Measurements from ENCODE around the gene EFNA1. TPM values are rescaled to one million over a fixed set of nuclear protein-coding genes. Genes with fewer than 3 reads are reported as not detected.

EFNA1 gene
- total RNA-seq, 1 donor from 2014 or later: 144 TPM

GRCh38 chr1:155131856-155132255 is 4.2 kb downstream of the EFNA1 start:
- Histone ChIP-seq H3K9me3 (no peaks in the 10 kb centered on the region), H3K27ac (peak overlapping the region; percentile 91), H3K27me3 (ENCODE audit: low read depth) (peaks cover 7% of the 10 kb centered on the region), H3K4me1 (peaks cover 69% of the 10 kb centered on the region), H3K36me3 (peaks cover 50% of the 10 kb centered on the region), H3K4me3 (peak overlapping the region; percentile 64)
- ATAC-seq (no peak), DNase-seq (no peak)
- TF ChIP-seq, protein P1, sequence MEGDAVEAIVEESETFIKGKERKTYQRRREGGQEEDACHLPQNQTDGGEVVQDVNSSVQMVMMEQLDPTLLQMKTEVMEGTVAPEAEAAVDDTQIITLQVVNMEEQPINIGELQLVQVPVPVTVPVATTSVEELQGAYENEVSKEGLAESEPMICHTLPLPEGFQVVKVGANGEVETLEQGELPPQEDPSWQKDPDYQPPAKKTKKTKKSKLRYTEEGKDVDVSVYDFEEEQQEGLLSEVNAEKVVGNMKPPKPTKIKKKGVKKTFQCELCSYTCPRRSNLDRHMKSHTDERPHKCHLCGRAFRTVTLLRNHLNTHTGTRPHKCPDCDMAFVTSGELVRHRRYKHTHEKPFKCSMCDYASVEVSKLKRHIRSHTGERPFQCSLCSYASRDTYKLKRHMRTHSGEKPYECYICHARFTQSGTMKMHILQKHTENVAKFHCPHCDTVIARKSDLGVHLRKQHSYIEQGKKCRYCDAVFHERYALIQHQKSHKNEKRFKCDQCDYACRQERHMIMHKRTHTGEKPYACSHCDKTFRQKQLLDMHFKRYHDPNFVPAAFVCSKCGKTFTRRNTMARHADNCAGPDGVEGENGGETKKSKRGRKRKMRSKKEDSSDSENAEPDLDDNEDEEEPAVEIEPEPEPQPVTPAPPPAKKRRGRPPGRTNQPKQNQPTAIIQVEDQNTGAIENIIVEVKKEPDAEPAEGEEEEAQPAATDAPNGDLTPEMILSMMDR (IDR thresholded peaks at IDR 0.05): no peak
- intact Hi-C loops (cut with DNase I): no loop called here

DNA sequence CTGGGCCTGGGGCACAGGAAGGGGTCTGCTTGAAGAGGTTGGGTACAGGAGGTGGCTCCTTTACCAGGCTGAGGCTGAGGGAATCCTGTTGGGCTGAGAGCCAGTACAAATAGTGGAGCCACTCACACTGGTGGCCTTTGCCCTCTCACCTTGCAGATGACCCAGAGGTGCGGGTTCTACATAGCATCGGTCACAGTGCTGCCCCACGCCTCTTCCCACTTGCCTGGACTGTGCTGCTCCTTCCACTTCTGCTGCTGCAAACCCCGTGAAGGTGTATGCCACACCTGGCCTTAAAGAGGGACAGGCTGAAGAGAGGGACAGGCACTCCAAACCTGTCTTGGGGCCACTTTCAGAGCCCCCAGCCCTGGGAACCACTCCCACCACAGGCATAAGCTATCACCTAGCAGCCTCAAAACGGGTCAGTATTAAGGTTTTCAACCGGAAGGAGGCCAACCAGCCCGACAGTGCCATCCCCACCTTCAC is 6.2 kb downstream of the EFNA1 start:
- H3K27ac ChIP-seq: peak overlapping the region; percentile 91
- H3K36me3 ChIP-seq: peaks cover 50% of the 10 kb centered on the region
- ATAC-seq (no peak), DNase-seq (no peak)
- H3K27me3 ChIP-seq (ENCODE audit: low read depth): no peaks in the 10 kb centered on the region
- TF ChIP-seq, protein P1 (IDR thresholded peaks at IDR 0.05): no peak
- peak overlapping the region; percentile 64 for H3K4me3 ChIP-seq
- intact Hi-C loops (cut with DNase I): no loop called here
- no peaks in the 10 kb centered on the region for H3K9me3 ChIP-seq
- H3K4me1 ChIP-seq: peaks cover 63% of the 10 kb centered on the region

DNA sequence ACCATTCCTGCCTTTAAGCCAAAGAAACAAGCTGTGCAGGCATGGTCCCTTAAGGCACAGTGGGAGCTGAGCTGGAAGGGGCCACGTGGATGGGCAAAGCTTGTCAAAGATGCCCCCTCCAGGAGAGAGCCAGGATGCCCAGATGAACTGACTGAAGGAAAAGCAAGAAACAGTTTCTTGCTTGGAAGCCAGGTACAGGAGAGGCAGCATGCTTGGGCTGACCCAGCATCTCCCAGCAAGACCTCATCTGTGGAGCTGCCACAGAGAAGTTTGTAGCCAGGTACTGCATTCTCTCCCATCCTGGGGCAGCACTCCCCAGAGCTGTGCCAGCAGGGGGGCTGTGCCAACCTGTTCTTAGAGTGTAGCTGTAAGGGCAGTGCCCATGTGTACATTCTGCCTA is 6.6 kb downstream of the EFNA1 start:
- H3K4me3 ChIP-seq: peak overlapping the region; percentile 64
- ATAC-seq (no peak), DNase-seq (no peak)
- intact Hi-C loops (cut with DNase I): no loop called here
- peak overlapping the region; percentile 91 for H3K27ac ChIP-seq
- H3K36me3 ChIP-seq: peaks cover 50% of the 10 kb centered on the region
- no peaks in the 10 kb centered on the region for H3K9me3 ChIP-seq
- TF ChIP-seq, protein P1 (IDR thresholded peaks at IDR 0.05): no peak
- H3K4me1 ChIP-seq: peaks cover 67% of the 10 kb centered on the region
- no peaks in the 10 kb centered on the region for H3K27me3 ChIP-seq (ENCODE audit: low read depth)

DNA sequence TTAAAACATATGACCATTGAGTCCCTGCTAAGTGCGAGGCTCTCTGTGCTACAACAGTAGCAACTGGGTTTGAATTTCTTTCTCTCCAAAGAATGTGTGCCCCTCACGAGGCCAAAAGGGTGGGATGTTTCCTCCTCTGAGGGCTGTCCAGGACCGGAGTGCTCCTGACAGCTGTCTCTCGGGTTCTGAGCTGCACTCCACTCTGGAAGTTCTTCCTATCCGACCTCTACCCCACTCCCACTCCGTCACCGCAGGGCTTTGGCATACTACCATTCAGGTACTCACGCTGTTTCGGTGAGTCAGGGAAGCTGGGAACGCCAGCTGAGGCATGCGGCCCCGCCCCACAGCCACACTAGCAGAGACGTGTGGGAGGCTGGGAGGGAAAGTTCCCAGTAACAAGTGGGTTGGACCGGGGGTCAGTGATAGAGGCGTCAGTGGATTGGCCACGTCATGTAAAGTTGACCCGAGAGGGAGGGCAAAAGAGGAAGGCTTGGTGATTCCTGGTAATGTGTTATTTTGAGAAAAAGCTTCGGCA is 7.3 kb downstream of the EFNA1 start:
- Histone ChIP-seq H3K4me3 (peak overlapping the region; percentile 64), H3K9me3 (no peaks in the 10 kb centered on the region), H3K4me1 (peaks cover 73% of the 10 kb centered on the region), H3K36me3 (peaks cover 45% of the 10 kb centered on the region), H3K27ac (peak overlapping the region; percentile 91), H3K27me3 (ENCODE audit: low read depth) (no peaks in the 10 kb centered on the region)
- ATAC-seq (peak; percentile 86 to 88), DNase-seq (peak; percentile 93)
- TF ChIP-seq, protein P1 (IDR thresholded peaks at IDR 0.05): no peak
- intact Hi-C loops (cut with DNase I): no loop called here

DNA sequence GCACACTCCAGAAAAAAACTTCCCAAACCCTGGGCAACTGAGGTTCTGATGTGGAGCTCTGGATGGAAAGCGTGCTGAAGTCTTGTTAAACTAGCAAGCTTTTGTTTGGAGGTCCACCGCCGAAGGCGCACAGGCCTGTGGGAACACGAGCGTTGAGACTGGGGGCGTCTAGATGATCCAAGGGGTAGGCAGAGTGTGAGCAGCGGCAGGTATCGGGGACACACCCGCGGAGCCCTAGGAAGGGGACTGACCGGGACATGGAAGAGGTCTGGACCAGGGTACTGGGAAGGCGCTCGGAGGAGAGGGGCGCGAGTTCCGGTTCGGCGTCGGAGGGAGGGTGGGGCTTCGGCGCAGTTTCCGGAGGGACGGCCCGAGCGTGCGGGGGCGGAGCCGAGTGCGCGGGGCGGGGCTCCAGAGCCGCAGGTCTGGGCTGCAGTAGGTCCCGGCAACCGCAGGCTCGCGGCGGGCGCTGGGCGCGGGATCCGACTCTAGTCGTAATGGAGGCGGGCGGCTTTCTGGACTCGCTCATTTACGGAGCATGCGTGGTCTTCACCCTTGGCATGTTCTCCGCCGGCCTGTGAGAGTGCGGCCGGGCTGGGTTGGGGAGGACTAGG is 7.8 kb downstream of the EFNA1 start, which contains the start of gene SLC50A1:
Gene SLC50A1, plus strand, starts transcription at position 438 of the 614 bp plus-strand sequence. Its CDS starts 60 bp downstream, at position 498.
- intact Hi-C loops (cut with DNase I): no loop called here
- Histone ChIP-seq H3K36me3 (peaks cover 43% of the 10 kb centered on the region), H3K9me3 (no peaks in the 10 kb centered on the region), H3K27me3 (ENCODE audit: low read depth) (no peaks in the 10 kb centered on the region), H3K4me1 (peaks cover 75% of the 10 kb centered on the region), H3K4me3 (peak within 1 kb of the TSS; percentile 64), H3K27ac (peak within 1 kb of the TSS; percentile 91)
- peak; percentile 97 for DNase-seq
- ATAC-seq: peak; percentile 92 to 95
- TF ChIP-seq, protein P1 (IDR thresholded peaks at IDR 0.05): peak; percentile 46
